Hippocampal formation (tissue), 2 donors: ENCODE data around the gene HOXA7.

Experiments
- DNase-seq, 2 donors: peaks; one replicate each; lab custom pipeline; 2025; lab: John Stamatoyannopoulos, UW

HOXA7 gene

GRCh38 chr7:27147199-27148030, 9.1 kb downstream of the HOXA7 start, which contains the start of gene HOXA6:
Gene HOXA6, minus strand, starts transcription at chr7:27147774. Its CDS starts 25 bp downstream, at chr7:27147749.
- no peak for DNase-seq

DNA sequence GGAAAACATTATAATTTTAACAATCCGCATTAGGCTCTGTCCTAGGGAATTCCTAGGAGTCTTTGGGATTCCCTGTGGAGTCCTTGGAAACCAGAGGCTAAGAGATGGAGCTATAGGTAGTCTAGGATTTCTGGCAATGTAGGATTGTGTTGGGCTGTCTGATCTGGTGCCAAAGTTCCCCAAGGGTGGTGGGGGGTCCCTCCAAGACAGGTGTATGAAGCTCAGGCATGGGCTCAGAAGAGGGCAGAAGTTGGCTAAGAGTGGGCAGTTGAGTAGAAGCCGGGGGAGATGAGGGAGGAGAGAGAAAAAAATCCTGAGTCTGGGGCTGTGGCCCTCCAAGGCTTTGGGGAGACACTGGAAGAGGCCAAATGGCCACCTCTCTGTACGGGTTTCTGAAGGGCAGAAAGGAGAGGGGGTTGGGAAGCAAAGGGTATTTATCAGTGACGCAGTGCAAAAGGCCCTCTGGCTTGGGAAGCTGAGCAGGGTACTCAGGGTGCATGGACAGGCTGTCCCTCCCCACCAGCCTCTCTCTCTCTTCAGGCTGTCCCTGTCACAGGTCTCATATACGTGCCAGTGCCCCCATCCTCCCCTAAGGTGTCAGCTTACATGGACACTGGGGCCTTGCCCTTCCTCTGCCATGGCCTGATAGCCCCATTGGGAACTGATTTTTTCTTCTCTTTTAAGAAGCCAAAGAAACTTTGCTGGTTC, 9.8 kb downstream of the HOXA7 start:
- no peak for DNase-seq

DNA sequence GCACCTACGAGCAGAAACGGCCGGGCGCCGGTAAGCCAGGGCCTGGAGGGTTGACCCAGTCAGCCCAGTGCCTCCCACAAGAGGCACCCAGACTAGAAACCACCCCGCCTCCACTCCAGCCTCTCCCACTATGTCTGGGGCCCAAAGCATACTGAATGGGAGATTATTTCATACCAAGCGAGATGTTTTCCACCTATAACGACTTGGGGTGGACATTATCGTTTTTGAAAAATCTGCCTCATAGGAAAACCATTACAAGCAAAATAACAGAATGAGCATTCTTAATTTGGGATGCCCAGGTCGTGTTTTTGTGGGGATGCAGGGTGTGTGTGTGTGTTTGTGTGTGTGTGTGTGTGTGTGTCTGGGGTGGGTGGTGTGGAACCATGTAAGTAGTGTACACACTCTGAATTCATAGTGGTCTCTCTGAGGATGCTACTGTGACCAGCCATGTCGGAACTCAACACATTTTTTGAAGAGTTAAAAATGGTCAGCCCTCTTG, 10.5 kb downstream of the HOXA7 start:
- no peak for DNase-seq

DNA sequence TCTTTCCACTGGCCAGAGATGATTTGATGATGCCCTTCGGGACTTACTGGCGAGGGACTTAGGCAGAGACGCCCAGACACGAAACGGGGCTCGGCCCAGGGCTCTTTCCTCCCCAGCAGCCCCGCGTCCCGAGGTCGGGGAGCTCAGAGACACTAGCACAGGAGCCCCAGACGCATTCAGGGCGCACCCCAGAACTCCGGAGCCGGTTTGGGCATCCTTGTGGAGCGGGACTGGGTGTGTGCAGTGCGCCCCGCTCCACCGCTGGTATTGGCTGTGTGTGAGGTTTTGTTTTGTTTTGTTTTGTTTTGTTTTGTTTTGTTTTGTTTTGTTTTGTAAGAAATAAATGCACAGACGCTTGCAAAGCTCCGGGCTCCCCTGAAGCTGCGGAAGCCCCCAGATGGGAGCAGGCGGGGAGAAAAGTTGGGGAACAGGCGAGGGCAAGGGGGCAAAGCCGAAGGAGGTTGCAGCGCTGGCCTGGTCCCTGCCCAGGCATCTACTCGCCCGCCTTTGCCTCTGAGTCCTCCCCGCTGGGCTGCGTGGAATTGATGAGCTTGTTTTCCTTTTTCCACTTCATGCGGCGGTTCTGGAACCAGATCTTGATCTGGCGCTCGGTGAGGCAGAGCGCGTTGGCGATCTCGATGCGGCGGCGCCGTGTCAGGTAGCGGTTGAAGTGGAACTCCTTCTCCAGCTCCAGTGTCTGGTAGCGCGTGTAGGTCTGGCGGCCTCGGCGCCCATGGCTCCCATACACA, 11.1 kb downstream of the HOXA7 start:
- no peak for DNase-seq

DNA sequence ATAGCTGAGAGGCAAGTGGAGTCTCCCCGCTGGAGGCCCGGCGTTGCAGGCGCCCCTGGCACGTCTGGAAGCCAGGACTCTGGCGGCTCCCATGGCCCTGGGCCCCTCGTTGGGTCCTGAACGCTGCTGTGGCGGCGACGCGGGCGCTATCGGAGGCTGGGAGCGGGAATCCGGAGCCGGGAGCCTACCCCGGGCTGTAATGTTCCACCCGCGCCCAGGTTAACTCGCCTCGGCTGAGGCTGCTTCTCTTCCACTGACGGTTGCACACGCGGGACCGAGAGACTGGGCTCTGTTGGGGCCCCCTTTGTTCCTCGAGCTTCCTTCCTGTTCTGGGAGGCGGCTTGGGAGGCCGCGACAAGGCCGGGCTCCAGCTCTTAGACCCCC, 11.7 kb downstream of the HOXA7 start:
- DNase-seq, result no peak

GRCh38 chr7:27143950-27144780, 12.3 kb downstream of the HOXA7 start:
- no peak for DNase-seq

DNA sequence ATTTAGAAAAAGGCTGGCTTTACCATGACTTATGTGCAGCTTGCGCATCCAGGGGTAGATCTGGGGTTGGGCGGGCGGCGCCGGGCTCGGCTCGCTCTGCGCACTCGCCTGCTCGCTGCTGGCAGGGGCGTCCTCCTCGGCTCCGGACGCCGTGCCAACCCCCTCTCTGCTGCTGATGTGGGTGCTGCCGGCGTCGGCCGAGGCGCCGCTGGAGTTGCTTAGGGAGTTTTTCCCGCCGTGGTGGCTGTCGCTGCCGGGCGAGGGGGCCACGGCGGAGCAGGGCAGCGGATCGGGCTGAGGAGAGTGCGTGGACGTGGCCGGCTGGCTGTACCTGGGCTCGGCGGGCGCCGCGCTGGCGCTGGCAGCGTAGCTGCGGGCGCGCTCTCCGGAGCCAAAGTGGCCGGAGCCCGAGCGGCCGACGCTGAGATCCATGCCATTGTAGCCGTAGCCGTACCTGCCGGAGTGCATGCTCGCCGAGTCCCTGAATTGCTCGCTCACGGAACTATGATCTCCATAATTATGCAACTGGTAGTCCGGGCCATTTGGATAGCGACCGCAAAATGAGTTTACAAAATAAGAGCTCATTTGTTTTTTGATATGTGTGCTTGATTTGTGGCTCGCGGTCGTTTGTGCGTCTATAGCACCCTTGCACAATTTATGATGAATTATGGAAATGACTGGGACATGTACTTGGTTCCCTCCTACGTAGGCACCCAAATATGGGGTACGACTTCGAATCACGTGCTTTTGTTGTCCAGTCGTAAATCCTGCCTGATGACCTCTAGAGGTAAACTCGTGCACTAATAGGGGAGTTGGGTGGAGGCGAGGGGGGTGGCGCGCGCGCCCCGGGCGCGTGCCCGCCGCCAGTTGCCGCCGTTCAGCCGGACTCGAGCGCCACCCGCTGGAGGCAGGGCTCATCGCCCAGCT, 13.2 kb downstream of the HOXA7 start, which contains the start of gene HOXA5:
TSS of gene HOXA5 (minus strand) at position 659 of the 927 bp plus-strand sequence. CDS start at position 585, 74 bp downstream.
- no peak for DNase-seq

- no peak for DNase-seq
Observed at GRCh38 chr7:27142580-27143022, 13.9 kb downstream of the HOXA7 start.

GRCh38 chr7:27141923-27142579, 14.4 kb downstream of the HOXA7 start:
- no peak for DNase-seq

DNA sequence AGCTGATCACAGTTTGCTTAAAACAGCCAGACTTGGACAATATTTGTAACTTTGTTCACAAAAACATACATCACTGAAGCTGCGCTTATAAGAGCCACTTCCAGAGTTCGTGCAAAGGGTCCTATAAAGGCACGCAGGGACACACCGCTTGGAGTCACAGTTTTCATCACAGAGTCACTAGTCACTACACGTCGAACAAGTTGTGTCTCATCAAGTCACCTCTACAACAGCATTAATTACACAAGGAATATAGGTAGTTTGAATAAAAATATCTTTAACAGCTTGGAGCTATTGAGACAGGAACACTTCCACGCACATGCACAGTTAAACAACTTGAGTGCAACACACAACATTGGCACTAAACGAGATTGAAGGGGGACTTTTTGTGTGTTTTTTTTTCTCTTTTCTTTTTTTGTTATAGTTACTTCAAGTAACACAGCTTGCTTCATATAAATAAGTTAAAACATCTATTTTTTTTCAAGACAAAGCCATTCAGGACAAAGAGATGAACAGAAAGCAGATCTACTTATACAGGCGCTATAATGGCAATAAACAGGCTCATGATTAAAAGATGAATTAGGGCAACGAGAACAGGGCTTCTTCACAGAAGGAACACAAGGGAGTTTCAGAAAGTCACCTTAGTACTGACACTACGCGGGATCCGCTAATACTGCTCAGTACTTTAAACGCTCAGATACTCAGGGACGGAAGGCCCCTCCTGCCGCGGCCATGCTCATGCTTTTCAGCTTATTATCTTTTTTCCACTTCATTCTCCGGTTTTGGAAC, 15.1 kb downstream of the HOXA7 start:
- DNase-seq, result no peak

DNA sequence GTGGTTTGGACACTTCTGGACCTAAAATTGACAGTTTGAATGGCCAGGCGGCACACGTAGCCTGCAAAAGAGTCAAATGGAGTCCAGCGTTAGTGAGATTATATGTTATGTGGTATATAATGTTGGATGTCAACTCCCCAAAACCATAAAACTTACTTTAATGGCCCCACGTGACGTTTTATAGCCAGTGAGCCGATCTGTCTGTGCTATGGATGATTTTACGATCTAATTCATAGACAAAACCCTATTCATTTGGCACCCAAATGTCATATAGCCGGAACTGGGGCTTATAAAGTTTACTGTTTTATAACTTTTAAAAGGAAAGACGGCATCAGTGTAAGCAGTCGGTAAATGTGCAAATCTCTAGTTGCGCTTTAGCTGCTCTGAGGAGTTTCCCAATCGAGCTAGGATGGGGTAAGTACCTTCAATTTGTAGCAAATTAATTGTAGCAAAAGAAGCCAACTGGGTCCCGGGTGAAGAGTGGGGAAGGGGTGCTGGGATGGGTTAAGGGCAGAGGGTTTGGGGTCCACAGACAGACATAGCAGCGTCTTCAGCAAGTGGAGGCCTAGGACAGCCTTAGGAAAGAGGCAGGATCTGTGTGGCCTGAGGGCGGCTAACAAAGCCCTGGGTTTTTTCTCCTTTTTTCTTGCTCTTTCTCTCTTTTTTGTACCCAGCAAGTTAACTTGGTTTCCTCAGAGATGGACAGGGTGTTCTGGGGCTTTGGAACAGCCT, 16.2 kb downstream of the HOXA7 start:
- DNase-seq, result no peak

- no peak for DNase-seq
Observed at GRCh38 chr7:27139334-27140125, 16.9 kb downstream of the HOXA7 start.

DNA sequence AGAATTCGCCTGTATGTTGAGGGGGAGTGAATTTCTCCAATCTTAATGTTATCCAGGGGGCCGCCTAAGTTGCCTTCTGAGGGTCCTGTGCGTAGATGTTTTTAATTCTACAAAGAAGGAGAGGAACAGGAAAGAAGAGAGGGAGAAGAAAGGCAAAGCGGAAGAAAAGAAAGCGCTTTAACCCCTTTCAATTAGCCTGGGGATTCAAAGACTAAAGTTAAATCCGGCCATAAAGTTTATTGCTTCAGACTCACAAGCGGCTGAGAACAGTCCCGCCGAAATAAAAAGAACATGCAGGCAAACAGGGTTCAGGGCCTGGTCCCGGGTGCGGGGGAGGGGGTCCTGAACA, 17.5 kb downstream of the HOXA7 start:
- DNase-seq, result no peak

DNA sequence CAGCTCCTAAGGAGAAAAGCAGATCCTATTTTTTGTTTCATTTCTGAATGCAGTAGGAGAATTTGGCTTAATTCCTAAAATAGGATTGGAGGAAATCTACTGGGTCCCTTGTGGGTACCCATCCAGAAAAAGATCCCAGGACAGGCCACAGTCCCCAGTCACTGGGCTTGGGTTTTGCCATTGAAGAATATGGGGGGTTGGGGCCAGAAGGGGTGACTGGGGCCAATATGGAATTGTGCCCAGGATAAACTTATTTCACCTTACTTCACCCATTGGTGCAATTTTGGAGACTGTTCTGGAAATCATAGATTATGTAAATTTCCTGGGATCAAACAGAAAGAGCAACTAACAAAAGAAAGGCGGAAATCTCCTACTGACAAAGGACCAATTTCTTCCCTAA, 18.0 kb downstream of the HOXA7 start:
- no peak for DNase-seq

GRCh38 chr7:27137640-27138315, 18.7 kb downstream of the HOXA7 start:
- no peak for DNase-seq

GRCh38 chr7:27134392-27134791, 22.1 kb downstream of the HOXA7 start:
- no peak for DNase-seq
